KMS-11 (cell line): ENCODE measurements around the gene U2AF2.

ENCODE experiments used
- H2AFZ ChIP-seq: fragments of 200-600 bp; sonication (generic); 2 replicates; pipeline ENCODE4 v1.6.1; 2016; ENCODE audit warnings: antibody characterized with exemption, mixed run types, low read depth
- H3K27ac ChIP-seq: fragments of 200-600 bp; sonication (generic); 2 replicates; pipeline ENCODE4 v1.6.1; 2016; ENCODE audit warnings: mild to moderate bottlenecking, mixed run types
- H3K27me3 ChIP-seq: fragments of 200-600 bp; sonication (generic); 2 replicates; pipeline ENCODE4 v1.6.1; 2017; ENCODE audit warnings: mild to moderate bottlenecking, low read depth, mixed run types, moderate library complexity; ENCODE audit not compliant: insufficient read depth
- H3K36me3 ChIP-seq: fragments of 200-600 bp; sonication (generic); 2 replicates; pipeline ENCODE4 v1.6.1; 2017; ENCODE audit warnings: mild to moderate bottlenecking, mixed run types; ENCODE audit not compliant: insufficient read depth
- H3K4me1 ChIP-seq: fragments of 200-600 bp; sonication (generic); 2 replicates; pipeline ENCODE4 v1.6.1; 2016; ENCODE audit warnings: mild to moderate bottlenecking, low read depth, mixed run types; ENCODE audit not compliant: poor library complexity, severe bottlenecking
- H3K4me2 ChIP-seq: fragments of 200-600 bp; sonication (generic); 2 replicates; pipeline ENCODE4 v1.7.0; 2016; ENCODE audit warnings: mild to moderate bottlenecking, mixed run types
- H3K4me3 ChIP-seq: fragments of 200-600 bp; sonication (generic); IDR thresholded peaks from 2 replicates; pipeline ENCODE4 v1.6.1; 2017; ENCODE audit warnings: low read depth, low read length, mixed read lengths; ENCODE audit not compliant: insufficient read depth
- H3K79me2 ChIP-seq: fragments of 200-600 bp; sonication (generic); 2 replicates; pipeline ENCODE4 v1.6.1; 2016; ENCODE audit warnings: low read depth, mixed run types; ENCODE audit not compliant: insufficient read depth
- H3K9ac ChIP-seq: fragments of 200-600 bp; sonication (generic); 2 replicates; pipeline ENCODE4 v1.6.1; 2016; ENCODE audit warnings: mild to moderate bottlenecking, mixed run types
- H4K20me1 ChIP-seq: fragments of 200-600 bp; sonication (generic); 2 replicates; pipeline ENCODE4 v1.6.1; 2016; ENCODE audit warnings: mild to moderate bottlenecking, mixed run types; ENCODE audit not compliant: insufficient read depth
- TF ChIP-seq, protein P1 (sequence below): fragments of 200-600 bp; sonication (generic); conservative IDR thresholded peaks from 2 replicates; pipeline ENCODE4 v1.6.1; 2017; ENCODE audit warnings: low read depth, mild to moderate bottlenecking, antibody characterized with exemption, low read length, moderate library complexity, mixed read lengths

The U2AF2 gene

DNA sequence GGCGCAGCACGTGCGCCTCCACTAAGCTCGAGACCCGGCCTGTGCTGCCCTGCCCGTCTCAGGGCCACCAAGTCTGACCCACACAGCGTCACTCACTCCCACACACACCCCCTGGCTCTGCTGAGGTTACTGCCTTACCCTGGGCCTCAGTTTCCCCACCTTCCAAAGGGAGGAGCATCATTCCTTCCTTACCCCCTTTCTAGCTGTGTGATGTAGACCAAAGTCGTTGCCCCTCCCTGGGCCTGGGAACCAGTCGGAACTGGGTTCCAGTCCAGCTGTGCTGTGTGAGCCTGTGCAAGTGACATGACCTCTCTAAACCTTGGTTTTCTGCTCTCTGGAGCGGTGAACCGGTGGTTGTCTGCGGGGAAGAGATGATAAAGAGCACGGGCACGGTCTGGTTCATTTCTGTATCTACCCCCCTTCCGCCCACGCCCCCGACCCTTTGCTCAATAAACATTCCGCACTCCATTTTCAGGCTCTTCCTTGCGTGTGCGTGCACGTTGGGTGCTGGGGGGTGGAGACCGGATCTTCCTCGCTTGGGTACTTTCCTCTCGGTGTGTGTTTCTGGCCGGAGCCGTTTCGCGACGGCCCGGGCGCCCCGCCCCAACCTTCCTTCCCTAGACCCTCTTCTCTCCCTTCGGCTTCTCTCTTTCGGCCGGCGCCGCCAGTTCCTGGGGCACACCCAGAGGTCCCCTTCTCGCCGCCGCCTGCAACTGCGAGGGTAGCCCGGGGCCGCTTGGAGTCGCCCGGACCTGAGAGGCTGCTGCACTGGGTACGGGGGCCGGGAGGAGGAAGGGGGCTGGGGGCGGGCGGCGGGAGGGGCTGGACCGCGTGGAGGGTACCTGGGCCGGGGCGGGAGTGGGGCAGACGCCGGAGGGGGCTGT lies 11.6 kb upstream of the U2AF2 start, which contains the start of gene ZNF581:
Gene ZNF581 (plus strand): TSS at position 647 of the 884 bp plus-strand sequence. CDS start 923 bp downstream, outside the sequence.
- Histone ChIP-seq H3K4me3 (no peak within 1 kb of the TSS), H3K27ac (peak within 1 kb of the TSS; percentile 81), H3K4me2 (peak within 1 kb of the TSS; percentile 99), H4K20me1 (no peaks in the 10 kb centered on the region), H3K4me1 (peaks cover 22% of the 10 kb centered on the region), H3K79me2 (peaks cover 36% of the 10 kb centered on the region), H2AFZ (no peak within 1 kb of the TSS), H3K27me3 (no peaks in the 10 kb centered on the region), H3K36me3 (no peaks in the 10 kb centered on the region), H3K9ac (peak within 1 kb of the TSS; percentile 87)
- TF ChIP-seq, protein P1, sequence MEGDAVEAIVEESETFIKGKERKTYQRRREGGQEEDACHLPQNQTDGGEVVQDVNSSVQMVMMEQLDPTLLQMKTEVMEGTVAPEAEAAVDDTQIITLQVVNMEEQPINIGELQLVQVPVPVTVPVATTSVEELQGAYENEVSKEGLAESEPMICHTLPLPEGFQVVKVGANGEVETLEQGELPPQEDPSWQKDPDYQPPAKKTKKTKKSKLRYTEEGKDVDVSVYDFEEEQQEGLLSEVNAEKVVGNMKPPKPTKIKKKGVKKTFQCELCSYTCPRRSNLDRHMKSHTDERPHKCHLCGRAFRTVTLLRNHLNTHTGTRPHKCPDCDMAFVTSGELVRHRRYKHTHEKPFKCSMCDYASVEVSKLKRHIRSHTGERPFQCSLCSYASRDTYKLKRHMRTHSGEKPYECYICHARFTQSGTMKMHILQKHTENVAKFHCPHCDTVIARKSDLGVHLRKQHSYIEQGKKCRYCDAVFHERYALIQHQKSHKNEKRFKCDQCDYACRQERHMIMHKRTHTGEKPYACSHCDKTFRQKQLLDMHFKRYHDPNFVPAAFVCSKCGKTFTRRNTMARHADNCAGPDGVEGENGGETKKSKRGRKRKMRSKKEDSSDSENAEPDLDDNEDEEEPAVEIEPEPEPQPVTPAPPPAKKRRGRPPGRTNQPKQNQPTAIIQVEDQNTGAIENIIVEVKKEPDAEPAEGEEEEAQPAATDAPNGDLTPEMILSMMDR: no peak

DNA sequence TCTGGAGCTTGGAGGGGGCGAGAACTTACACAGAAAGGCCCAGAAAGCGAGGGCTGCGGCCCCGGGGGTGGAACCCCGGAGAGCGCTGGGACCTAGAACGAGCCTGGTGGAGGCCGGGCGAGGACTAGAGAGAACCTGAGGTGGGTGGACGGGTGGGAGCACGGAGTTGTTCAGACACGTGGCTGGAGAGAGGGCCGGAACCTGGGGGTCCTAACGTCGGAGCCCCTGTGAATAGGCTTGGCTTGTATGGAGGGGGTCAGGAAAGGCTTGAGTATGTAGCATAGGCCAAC lies 11.0 kb upstream of the U2AF2 start:
- H2AFZ ChIP-seq: no peak overlapping the region
- H3K27ac ChIP-seq: peak overlapping the region; percentile 81
- H3K4me2 ChIP-seq: peak overlapping the region; percentile 76; the same call in 1 of the 2 replicates
- H4K20me1 ChIP-seq: no peaks in the 10 kb centered on the region
- peak overlapping the region; percentile 87 for H3K9ac ChIP-seq
- no peaks in the 10 kb centered on the region for H3K36me3 ChIP-seq
- H3K79me2 ChIP-seq: peaks cover 36% of the 10 kb centered on the region
- H3K27me3 ChIP-seq: no peaks in the 10 kb centered on the region
- H3K4me1 ChIP-seq: peaks cover 17% of the 10 kb centered on the region
- TF ChIP-seq, protein P1: no peak
- H3K4me3 ChIP-seq: no peak overlapping the region

DNA sequence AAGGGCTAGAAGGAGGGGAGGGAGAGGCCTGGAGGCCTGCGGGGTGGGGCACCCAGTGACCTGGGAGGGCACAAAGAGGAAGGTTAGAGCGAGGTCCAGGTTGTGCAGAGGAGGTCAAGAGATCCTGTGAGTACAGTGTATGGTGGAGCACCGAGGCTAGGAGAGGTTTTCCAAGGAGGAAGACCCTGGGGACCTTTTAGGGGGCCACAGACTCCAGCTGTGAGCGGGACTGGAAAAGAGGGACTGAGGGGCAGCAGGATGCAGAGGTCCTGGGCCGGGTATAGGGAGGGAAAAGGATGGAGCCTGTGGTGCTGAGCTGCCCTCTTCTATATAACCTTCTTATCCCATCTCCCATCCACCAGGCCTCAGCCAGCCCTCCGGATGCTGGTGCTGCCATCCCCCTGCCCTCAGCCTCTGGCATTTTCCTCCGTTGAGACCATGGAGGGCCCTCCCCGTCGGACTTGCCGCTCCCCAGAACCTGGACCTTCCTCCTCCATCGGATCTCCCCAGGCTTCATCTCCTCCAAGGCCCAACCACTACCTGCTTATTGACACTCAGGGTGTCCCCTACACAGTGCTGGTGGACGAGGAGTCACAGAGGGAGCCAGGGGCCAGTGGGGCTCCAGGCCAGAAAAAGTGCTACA lies 10.5 kb upstream of the U2AF2 start:
- no peaks in the 10 kb centered on the region for H3K27me3 ChIP-seq
- H3K79me2 ChIP-seq: peaks cover 36% of the 10 kb centered on the region
- H3K36me3 ChIP-seq: no peaks in the 10 kb centered on the region
- H3K4me2 ChIP-seq: peak overlapping the region; percentile 76
- H3K27ac ChIP-seq: peak overlapping the region; percentile 81
- H3K4me1 ChIP-seq: peaks cover 16% of the 10 kb centered on the region
- H2AFZ ChIP-seq: no peak overlapping the region
- peak overlapping the region; percentile 87 for H3K9ac ChIP-seq
- no peaks in the 10 kb centered on the region for H4K20me1 ChIP-seq
- no peak overlapping the region for H3K4me3 ChIP-seq
- TF ChIP-seq, protein P1: no peak

DNA sequence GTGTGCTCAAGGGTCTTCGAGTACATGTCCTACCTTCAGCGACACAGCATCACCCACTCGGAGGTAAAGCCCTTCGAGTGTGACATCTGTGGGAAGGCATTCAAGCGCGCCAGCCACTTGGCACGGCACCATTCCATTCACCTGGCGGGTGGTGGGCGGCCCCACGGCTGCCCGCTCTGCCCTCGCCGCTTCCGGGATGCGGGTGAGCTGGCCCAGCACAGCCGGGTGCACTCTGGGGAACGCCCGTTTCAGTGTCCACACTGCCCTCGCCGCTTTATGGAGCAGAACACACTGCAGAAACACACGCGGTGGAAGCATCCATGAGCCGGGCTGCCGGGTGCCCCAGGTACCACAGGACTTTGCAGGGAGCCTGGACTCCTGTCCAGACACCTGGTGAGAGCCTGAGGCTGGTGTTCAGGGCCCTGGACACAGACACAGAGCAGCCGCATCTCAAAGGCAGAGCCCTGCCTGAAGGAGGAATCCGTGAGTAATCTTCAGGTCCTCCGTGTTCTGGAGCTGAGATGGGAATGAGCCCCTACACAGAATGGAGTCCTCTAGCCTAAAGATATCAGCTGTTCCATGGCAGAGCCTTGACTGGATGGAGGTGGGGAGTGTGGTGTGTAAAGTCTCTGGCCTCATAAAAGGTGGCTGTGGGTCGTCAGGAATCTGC lies 9.9 kb upstream of the U2AF2 start:
- Histone ChIP-seq H3K4me2 (peak overlapping the region; percentile 76), H3K9ac (peak overlapping the region; percentile 87; the same call in 1 of the 2 replicates), H3K4me3 (no peak overlapping the region), H3K79me2 (peaks cover 36% of the 10 kb centered on the region), H3K36me3 (no peaks in the 10 kb centered on the region), H3K27ac (no peak overlapping the region), H2AFZ (no peak overlapping the region), H3K27me3 (no peaks in the 10 kb centered on the region), H3K4me1 (peaks cover 16% of the 10 kb centered on the region), H4K20me1 (no peaks in the 10 kb centered on the region)
- TF ChIP-seq, protein P1: no peak
